SK-N-SH (cell line): ENCODE results near the gene EN2.

ENCODE experiments used
- CTCF ChIP-seq: fragments of 200-600 bp; sonication (generic); IDR thresholded peaks from 2 replicates; pipeline ENCODE4 v1.6.1; 2017; ENCODE audit warnings: antibody characterized with exemption, mild to moderate bottlenecking, moderate library complexity
- EZH2phosphoT487 ChIP-seq: fragments of 200-600 bp; sonication (generic); IDR thresholded peaks from 2 replicates; pipeline ENCODE4 v1.6.1; 2017; ENCODE audit warnings: low read depth, mixed run types, mild to moderate bottlenecking, antibody characterized with exemption, moderate library complexity, borderline replicate concordance
- GABPA ChIP-seq: IDR thresholded peaks from 2 replicates; pipeline ENCODE4 v1.4.0; 2012; ENCODE audit warnings: low read depth, mild to moderate bottlenecking
- MXI1 ChIP-seq: IDR thresholded peaks from 2 replicates; pipeline ENCODE4 v1.6.1; 2012; ENCODE audit warnings: mild to moderate bottlenecking, low read depth, low read length, improper control_type of control experiment
- RFX5 ChIP-seq: IDR thresholded peaks from 2 replicates; pipeline ENCODE4 v1.6.1; 2012; ENCODE audit warnings: mild to moderate bottlenecking, improper control_type of control experiment, low read length
- TAF1 ChIP-seq: IDR thresholded peaks from 2 replicates; pipeline ENCODE4 v1.6.1; 2012; ENCODE audit warnings: low read depth, mild to moderate bottlenecking, low read length, moderate library complexity, borderline replicate concordance
- USF1 ChIP-seq: IDR thresholded peaks from 2 replicates; pipeline ENCODE4 v1.4.0; 2012; ENCODE audit warnings: low read depth, borderline replicate concordance
- USF2 ChIP-seq: fragments of 150-350 bp; IDR thresholded peaks from 2 replicates; pipeline ENCODE4 v1.6.1; 2017; ENCODE audit warnings: antibody characterized with exemption, low read length, low read depth, borderline replicate concordance

- TF ChIP-seq CTCF, result no peak
- TF ChIP-seq GABPA, result no peak
- no peak for TF ChIP-seq USF1
- TF ChIP-seq MXI1, result no peak
- no peak for TF ChIP-seq USF2
- no peak for TF ChIP-seq TAF1
- TF ChIP-seq RFX5, result no peak
- TF ChIP-seq EZH2phosphoT487, result no peak
These were observed 17.9 kb upstream of the EN2 start for GRCh38 chr7:155440018-155440410.
